HepG2 (cell line): ENCODE measurements around the gene DBNDD1. TPM values are rescaled to one million over a fixed set of nuclear protein-coding genes. Genes with fewer than 3 reads are reported as not detected.
"Not testable (repeated sequence)": the region's sequence is repeated elsewhere in the genome, so short reads cannot be mapped to it uniquely, and the experiment has no call there.

ENCODE experiments used
- ATAC-seq: fragments of 200-7000 bp; cut with Tn5 transposase; 3 replicates; pipeline ENCODE4 v1.9.1; 2020; ENCODE audit warnings: mild to moderate bottlenecking, moderate library complexity
- BruUV-seq: library from RNA; stranded (reverse); fragments of 400-500 nt; replicated peaks from 2 replicates; lab custom pipeline; 2021; lab: Mats Ljungman, UMichigan
- CTCF ChIA-PET: fragments of 300-600 bp; formaldehyde crosslinking; extraction: SDS; loops from one replicate; lab custom pipeline; 2021; ENCODE audit warnings: low total read pairs, inconsistent platforms, low intra/inter-chr PET ratio; lab: Yijun Ruan, JAX
- POLR2A ChIA-PET: fragments of 350-600 bp; sonication (Branson Sonifier 250); formaldehyde crosslinking; loops from one replicate; lab custom pipeline; 2020; ENCODE audit warnings: antibody characterized with exemption, inconsistent platforms; lab: Yijun Ruan, JAX
- DNase-seq: peaks from one replicate; pipeline ENCODE4 v3.0.0-alpha.2; 2015; ENCODE audit warnings: low spot score
- FAIRE-seq: peaks from 3 replicates; lab custom pipeline; 2011; peaks lifted over from hg19 to GRCh38; lab: Jason Lieb, UNC
- H2AFZ ChIP-seq: one replicate; pipeline ENCODE4 v1.6.1; 2011; ENCODE audit warnings: low read length, inconsistent platforms
- H3K27ac ChIP-seq: fragments of 300-600 bp; 3 replicates; pipeline ENCODE4 v1.8.0; 2011; ENCODE audit warnings: mixed run types, mild to moderate bottlenecking, mixed read lengths, low read length, inconsistent platforms; ENCODE audit not compliant: insufficient read depth; ENCODE audit errors: extremely low read length
- H3K27me3 ChIP-seq, 2 experiments: fragments of 200-600 bp in 1 of 2; 2 replicates in 1 of 2; 3 replicates in 1 of 2; pipeline versions ENCODE4 v1.6.0 to v1.8.0; 2011; ENCODE audit warnings: low read length in 2 of 2, mild to moderate bottlenecking in 2 of 2, moderate library complexity in 2 of 2, inconsistent platforms in 1 of 2; ENCODE audit not compliant: insufficient read depth in 2 of 2, control insufficient read depth in 1 of 2
- H3K36me3 ChIP-seq, 2 experiments: fragments of 200-600 bp in 1 of 2; replicated peaks in 1 of 2; 2 replicates in 1 of 2; 3 replicates in 1 of 2; pipeline versions ENCODE4 v1.5.1 to v1.8.0; 2011; ENCODE audit warnings: low read length in 2 of 2, inconsistent platforms in 1 of 2; ENCODE audit not compliant: insufficient read depth in 2 of 2, control insufficient read depth in 1 of 2
- H3K4me1 ChIP-seq: 2 replicates; pipeline ENCODE4 v1.5.1; 2012; ENCODE audit warnings: low read length, inconsistent platforms; ENCODE audit not compliant: insufficient read depth
- H3K4me2 ChIP-seq: 2 replicates; pipeline ENCODE4 v1.6.0; 2011; ENCODE audit warnings: low read depth, low read length, inconsistent platforms
- H3K4me3 ChIP-seq, 3 experiments: fragments of 200-600 bp in 1 of 3; sonication (generic), shearing (Covaris generic) in 1 of 3; replicated peaks in 1 of 3; 2 replicates each; pipeline ENCODE4 v1.5.1; 2011 to 2016; ENCODE audit warnings: low read length in 3 of 3, inconsistent platforms in 2 of 3, low read depth in 2 of 3, mild to moderate bottlenecking in 2 of 3, control low read depth in 1 of 3, mixed read lengths in 1 of 3; ENCODE audit not compliant: insufficient read depth in 1 of 3
- H3K79me2 ChIP-seq: one replicate; pipeline ENCODE4 v1.6.1; 2011; ENCODE audit warnings: low read length, inconsistent platforms; ENCODE audit not compliant: insufficient read depth
- H3K9ac ChIP-seq: 2 replicates; pipeline ENCODE4 v1.6.0; 2011; ENCODE audit warnings: mild to moderate bottlenecking, low read depth, low read length, inconsistent platforms; ENCODE audit not compliant: insufficient read depth
- H3K9me3 ChIP-seq: 2 replicates; pipeline ENCODE4 v1.5.1; 2012; ENCODE audit warnings: mild to moderate bottlenecking, low read length
- H4K20me1 ChIP-seq: 2 replicates; pipeline ENCODE4 v1.6.0; 2011; ENCODE audit warnings: inconsistent platforms, mild to moderate bottlenecking, low read length, moderate library complexity; ENCODE audit not compliant: insufficient read depth
- AGO2 ChIP-seq: fragments of 200-400 bp; formaldehyde crosslinking; optimal IDR thresholded peaks from 2 replicates; pipeline ENCODE3; 2017; ENCODE audit warnings: mild to moderate bottlenecking, low read depth, low read length, moderate library complexity
- POLR2G ChIP-seq: fragments of 200-400 bp; formaldehyde crosslinking; IDR thresholded peaks from 2 replicates; pipeline ENCODE4 v1.6.1; 2018; ENCODE audit warnings: mild to moderate bottlenecking, low read depth, low read length, moderate library complexity
- RBFOX2 ChIP-seq: fragments of 200-400 bp; formaldehyde crosslinking; IDR thresholded peaks from 2 replicates; pipeline ENCODE4 v1.6.1; 2017; ENCODE audit warnings: low read depth, mild to moderate bottlenecking, low read length
- RXRA ChIP-seq: sonication (generic); formaldehyde crosslinking; IDR thresholded peaks from 2 replicates; pipeline ENCODE4 v1.5.1; 2020; ENCODE audit warnings: missing genetic modification reagents
- ZC3H13 ChIP-seq: sonication (generic); formaldehyde crosslinking; IDR thresholded peaks from 2 replicates; pipeline ENCODE4 v1.8.1; 2023; ENCODE audit warnings: mild to moderate bottlenecking, missing genetic modification reagents, moderate library complexity
- ZNF768 ChIP-seq: sonication (generic); formaldehyde crosslinking; IDR thresholded peaks from 2 replicates; pipeline ENCODE4 v1.4.0; 2020; ENCODE audit warnings: missing genetic modification reagents
- WGBS: methylation state at CpG from one replicate; pipeline ENCODE4 v1.1.6; 2017; ENCODE audit warnings: low lambda C conversion rate; 5-methylcytosine and 5-hydroxymethylcytosine counted together
- in situ Hi-C: cut with HindIII; loops from 2 replicates; pipeline ENCODE4 v1.10.0; 2017; ENCODE audit warnings: low pct_unique_long_range_greater_than_20kb; ENCODE audit not compliant: extremely low pct_ligation_motif_present
- intact Hi-C: fragments of 100-400 bp; cut with micrococcal nuclease; formaldehyde crosslinking; loops from one replicate; pipeline ENCODE4 v1.10.0; 2022; ENCODE audit not compliant: unreplicated experiment
- polyA plus RNA-seq, 8 experiments: library from polyadenylated mRNA; depleted of rRNA in 3 of 8; stranded (reverse) in 7 of 8; unstranded in 1 of 8; fragments of >200 nt; fragmentation: Illumina TruSeq in 4 of 8; extraction: Trizol in 4 of 8; gene quantifications; 2 replicates each; pipeline versions ENCODE4 v1.2.1 to v1.2.3, GENCODE V29; 2011 to 2016; ENCODE audit warnings: low read depth in 4 of 8, missing spikeins in 1 of 8, mixed read lengths in 1 of 8; ENCODE audit not compliant: insufficient read depth in 1 of 8
- total RNA-seq, 5 experiments: library from RNA; depleted of rRNA; stranded (reverse); fragments of >200 nt; fragmentation: Illumina TruSeq; extraction: Trizol; gene quantifications; 2 replicates each; pipeline ENCODE4 v1.2.3, GENCODE V29; 2016; ENCODE audit warnings: low read depth in 1 of 5
- TF ChIP-seq, protein P1 (sequence below): sonication (generic); formaldehyde crosslinking; IDR thresholded peaks from 2 replicates; pipeline ENCODE4 v1.5.0; 2020; ENCODE audit warnings: mild to moderate bottlenecking, missing genetic modification reagents

Gene DBNDD1
- total and polyA plus RNA-seq, 2 of the 13 experiments (the other 11 are each of a cell fraction or from before 2014, with no cell fraction given), result 17.0 to 40.4 TPM

DNA sequence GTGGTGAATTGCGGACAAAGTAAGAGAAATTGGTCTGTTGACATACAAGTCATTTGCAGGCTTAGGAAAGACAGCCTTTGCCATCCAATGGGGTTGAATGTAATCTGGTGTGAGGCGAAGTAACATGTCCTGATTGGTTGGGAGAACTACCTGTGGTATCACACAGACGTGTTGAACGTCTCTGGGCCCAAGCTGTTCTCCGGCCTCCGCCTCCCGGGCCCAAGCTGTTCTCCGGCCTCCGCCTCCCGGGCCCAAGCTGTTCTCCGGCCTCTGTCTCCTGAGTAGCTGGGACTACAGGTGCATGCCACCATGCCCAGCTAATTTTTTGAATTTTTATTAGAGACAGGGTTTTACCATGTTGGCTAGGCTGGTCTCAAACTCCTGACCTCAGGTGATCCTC lies 51.2 kb downstream of the DBNDD1 start:
- 93% methylated on average over 11 of the region's 11 CpGs for WGBS
- POLR2A ChIA-PET, H3K4me2 ChIP-seq, H2AFZ ChIP-seq, H3K9ac ChIP-seq, H3K4me3 ChIP-seq, in situ Hi-C loops, H4K20me1 ChIP-seq, DNase-seq, H3K9me3 ChIP-seq, ATAC-seq, FAIRE-seq, H3K27ac ChIP-seq, intact Hi-C loops, CTCF ChIA-PET, H3K27me3 ChIP-seq, BruUV-seq: not testable (repeated sequence)
- Histone ChIP-seq H3K79me2 (peaks cover 29% of the 10 kb centered on the region), H3K36me3 (peaks cover 6 to 12% of the 10 kb centered on the region in 2 experiments; a peak in 3 of 5 replicates), H3K4me1 (peaks cover 29% of the 10 kb centered on the region)
- TF ChIP-seq POLR2G, result peak; percentile 59
- peak; percentile 64; the same call in 1 of the 2 replicates for TF ChIP-seq ZC3H13 (CRISPR knock-in tag)
- TF ChIP-seq RXRA, result 0 out of 2 replicates have a peak, but pooled peaks have one; percentile 18
- TF ChIP-seq RBFOX2, result 0 out of 2 replicates have a peak, but pooled peaks have one; percentile 37
- TF ChIP-seq ZNF768, result peak; percentile 74; the same call in 1 of the 2 replicates
- TF ChIP-seq, protein P1, sequence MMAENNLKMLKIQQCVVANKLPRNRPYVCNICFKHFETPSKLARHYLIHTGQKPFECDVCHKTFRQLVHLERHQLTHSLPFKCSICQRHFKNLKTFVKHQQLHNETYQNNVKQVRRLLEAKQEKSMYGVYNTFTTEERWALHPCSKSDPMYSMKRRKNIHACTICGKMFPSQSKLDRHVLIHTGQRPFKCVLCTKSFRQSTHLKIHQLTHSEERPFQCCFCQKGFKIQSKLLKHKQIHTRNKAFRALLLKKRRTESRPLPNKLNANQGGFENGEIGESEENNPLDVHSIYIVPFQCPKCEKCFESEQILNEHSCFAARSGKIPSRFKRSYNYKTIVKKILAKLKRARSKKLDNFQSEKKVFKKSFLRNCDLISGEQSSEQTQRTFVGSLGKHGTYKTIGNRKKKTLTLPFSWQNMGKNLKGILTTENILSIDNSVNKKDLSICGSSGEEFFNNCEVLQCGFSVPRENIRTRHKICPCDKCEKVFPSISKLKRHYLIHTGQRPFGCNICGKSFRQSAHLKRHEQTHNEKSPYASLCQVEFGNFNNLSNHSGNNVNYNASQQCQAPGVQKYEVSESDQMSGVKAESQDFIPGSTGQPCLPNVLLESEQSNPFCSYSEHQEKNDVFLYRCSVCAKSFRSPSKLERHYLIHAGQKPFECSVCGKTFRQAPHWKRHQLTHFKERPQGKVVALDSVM (CRISPR knock-in tag), result peak; percentile 83
- TF ChIP-seq AGO2, result peak; percentile 73
